Fibroblast of villous mesenchyme (primary cell): ENCODE measurements around the gene EEF1AKMT1. TPM values are rescaled to one million over a fixed set of nuclear protein-coding genes. Genes with fewer than 3 reads are reported as not detected.
A peak's percentile ranks its signal among the peaks of the same experiment; 100 is the strongest.

Experiments
- DNase-seq: peaks from one replicate; pipeline ENCODE4 v3.0.0-alpha.2; 2010; ENCODE audit warnings: low read depth
- H3K4me3 ChIP-seq: 2 replicates; pipeline ENCODE4 v1.5.1; 2011; ENCODE audit warnings: low read depth, mild to moderate bottlenecking, low read length
- total RNA-seq: library from RNA; depleted of rRNA; stranded (reverse); fragments of >200 nt; gene quantifications from 2 replicates; pipeline ENCODE4 v1.2.3, GENCODE V29; 2012
- TF ChIP-seq, protein P1 (sequence below): IDR thresholded peaks from 2 replicates; pipeline ENCODE4 v1.5.1; 2012; ENCODE audit warnings: low read depth, mild to moderate bottlenecking, low read length; ENCODE audit not compliant: insufficient read depth

The EEF1AKMT1 gene
- total RNA-seq, 1 donor = 16.4 TPM

DNA sequence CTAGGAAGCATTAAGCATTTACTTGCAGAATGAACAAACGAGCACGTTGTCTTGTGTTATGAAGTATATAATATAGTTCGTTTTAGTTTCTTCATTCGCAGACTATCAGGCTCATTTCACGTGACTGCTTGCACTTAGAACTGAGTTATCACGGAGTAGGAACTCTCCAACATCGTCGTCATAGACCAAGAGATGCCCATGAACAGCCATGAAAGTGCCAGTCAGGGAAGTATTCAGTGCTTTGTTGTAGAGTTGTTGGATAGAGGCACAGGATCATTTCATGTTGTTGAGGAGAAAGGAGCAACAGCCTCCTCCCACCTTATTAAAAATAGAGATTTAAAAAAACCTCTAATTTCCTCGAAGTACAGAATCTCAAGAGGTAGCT is 71.2 kb downstream of the EEF1AKMT1 start:
- peak overlapping the region; percentile 69 for H3K4me3 ChIP-seq
- DNase-seq = peak; percentile 15
- TF ChIP-seq, protein P1, sequence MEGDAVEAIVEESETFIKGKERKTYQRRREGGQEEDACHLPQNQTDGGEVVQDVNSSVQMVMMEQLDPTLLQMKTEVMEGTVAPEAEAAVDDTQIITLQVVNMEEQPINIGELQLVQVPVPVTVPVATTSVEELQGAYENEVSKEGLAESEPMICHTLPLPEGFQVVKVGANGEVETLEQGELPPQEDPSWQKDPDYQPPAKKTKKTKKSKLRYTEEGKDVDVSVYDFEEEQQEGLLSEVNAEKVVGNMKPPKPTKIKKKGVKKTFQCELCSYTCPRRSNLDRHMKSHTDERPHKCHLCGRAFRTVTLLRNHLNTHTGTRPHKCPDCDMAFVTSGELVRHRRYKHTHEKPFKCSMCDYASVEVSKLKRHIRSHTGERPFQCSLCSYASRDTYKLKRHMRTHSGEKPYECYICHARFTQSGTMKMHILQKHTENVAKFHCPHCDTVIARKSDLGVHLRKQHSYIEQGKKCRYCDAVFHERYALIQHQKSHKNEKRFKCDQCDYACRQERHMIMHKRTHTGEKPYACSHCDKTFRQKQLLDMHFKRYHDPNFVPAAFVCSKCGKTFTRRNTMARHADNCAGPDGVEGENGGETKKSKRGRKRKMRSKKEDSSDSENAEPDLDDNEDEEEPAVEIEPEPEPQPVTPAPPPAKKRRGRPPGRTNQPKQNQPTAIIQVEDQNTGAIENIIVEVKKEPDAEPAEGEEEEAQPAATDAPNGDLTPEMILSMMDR = no peak

DNA sequence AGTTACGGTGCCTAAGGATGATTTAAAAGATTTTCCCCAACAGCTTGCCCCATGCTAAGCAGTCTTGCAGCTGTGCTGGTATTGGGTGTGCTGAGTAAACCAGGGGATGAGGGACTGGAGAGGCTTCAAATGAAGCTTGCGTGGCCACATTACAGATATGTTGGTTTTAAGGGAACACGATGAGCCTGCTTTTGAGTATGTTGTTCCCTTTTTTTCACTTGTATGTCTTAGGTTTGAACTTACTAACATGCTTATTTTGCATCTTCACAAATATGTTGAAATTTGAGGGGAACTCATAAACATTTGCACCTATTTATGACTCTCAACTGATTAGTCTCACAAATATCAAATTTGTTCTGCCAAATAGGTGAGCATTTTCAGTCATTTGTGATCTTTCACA is 72.3 kb downstream of the EEF1AKMT1 start:
- DNase-seq = no peak
- TF ChIP-seq, protein P1 = no peak
- H3K4me3 ChIP-seq = no peak overlapping the region

DNA sequence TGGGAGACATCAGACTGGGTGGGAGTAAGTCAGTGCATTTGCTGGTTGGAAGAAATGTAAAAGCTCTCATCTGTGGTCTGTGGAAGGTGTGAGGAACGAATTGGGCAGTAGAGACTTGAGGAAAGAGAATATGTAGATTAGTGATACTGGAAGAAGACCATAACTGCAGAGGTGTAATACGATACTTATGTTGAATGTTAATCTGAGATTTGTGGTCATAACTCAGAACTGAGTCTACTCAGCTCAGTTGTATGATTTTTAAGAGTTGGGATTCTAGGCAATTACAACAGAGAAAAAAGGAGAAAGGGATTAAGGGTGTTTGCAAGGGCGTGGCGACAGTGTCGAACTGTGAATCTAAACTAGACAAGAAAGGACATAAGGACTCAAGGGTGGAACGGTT is 73.5 kb downstream of the EEF1AKMT1 start:
- H3K4me3 ChIP-seq = no peak overlapping the region
- TF ChIP-seq, protein P1 = no peak
- no peak for DNase-seq

DNA sequence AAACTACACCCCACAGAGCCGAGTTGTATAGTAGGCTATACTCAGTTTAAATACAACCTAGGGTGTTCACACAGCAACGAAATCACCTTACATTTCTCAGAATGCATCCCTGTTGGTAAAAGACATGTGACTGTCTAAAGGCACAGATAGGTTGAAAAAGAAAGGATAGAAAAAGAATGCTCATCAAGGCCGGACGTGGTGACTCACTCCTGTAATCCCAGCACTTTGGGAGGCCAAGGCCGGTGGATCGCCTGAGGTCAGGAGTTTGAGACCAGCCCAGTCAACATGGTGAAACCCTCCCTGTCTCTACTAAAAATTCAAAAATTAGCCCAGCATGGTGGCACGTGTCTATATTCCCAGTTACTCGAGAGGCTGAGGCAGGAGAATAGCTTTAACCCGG is 74.0 kb downstream of the EEF1AKMT1 start:
- DNase-seq = no peak
- no peak overlapping the region for H3K4me3 ChIP-seq
- TF ChIP-seq, protein P1 = no peak

DNA sequence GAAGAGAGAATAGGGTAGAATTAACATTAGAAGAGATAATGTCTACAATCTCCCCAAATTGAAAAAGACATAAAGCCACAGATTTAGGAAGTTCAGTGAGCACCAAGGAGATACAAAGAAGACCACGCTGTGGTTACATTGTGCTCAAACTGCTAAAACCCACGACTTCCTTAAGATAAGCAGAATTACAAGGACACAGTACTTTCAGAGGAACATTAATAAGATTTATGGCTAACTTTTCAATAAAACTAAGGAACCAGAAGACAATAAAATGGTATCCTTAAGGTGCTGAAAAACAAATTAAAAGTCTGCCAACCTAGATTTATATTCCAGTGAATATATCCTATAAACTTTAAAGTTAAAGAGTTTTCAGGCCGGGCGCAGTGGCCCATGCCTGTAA is 77.7 kb downstream of the EEF1AKMT1 start:
- DNase-seq = peak; percentile 23
- H3K4me3 ChIP-seq = no peak overlapping the region
- TF ChIP-seq, protein P1 = no peak

DNA sequence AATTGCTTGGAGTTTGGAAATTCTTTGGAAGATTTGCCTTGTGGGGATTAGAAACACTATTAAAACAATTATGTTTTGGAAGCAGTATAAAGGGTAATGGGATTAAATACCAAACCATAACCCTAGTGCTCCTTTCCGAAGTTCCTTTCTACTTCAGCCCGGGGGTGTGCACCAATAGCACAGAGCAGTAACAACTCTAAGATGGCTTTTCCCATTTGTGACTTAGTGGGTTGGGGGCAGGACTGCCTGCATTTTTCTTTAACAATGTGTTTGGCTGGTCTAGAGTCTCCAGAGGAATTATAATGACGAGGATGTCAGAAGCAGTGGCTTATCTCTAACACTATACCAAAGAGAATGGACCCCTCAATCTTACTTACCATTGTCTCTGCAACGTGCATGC is 82.1 kb downstream of the EEF1AKMT1 start:
- no peak overlapping the region for H3K4me3 ChIP-seq
- no peak for DNase-seq
- TF ChIP-seq, protein P1 = no peak

DNA sequence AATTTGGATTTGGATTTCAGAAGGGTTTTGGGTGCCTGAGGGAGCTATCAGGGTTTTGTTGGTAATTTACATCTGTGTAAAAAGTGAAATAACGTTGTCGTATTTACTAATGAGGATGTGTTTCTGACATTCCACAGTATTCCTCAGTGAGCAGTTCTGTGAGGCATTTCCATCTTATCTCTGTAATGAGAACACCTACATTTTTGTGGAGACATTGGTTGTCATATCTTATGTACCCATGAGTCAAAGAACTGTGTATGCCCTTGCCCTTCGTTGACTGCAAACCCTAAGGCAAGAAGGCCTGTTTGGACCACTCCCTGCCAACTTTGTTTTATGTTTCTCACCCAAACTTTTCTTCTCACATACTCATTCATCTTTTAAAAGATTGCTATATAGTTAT is 84.5 kb downstream of the EEF1AKMT1 start:
- no peak overlapping the region for H3K4me3 ChIP-seq
- TF ChIP-seq, protein P1 = no peak
- DNase-seq = no peak
